GM23338 (cell line): ENCODE measurements around the gene MAD1L1. TPM values are rescaled to one million over a fixed set of nuclear protein-coding genes. Genes with fewer than 3 reads are reported as not detected.

Source experiments
- ATAC-seq: fragments of 200-7000 bp; cut with Tn5 transposase; 3 replicates; pipeline ENCODE4 v1.9.1; 2020
- DNase-seq: peaks from one replicate; pipeline ENCODE4 v3.0.0-alpha.2; 2015; ENCODE audit warnings: low spot score
- H2AFZ ChIP-seq: fragments of 200-600 bp; sonication (generic); 2 replicates; pipeline ENCODE4 v1.8.0; 2016; ENCODE audit warnings: antibody characterized with exemption, mild to moderate bottlenecking, moderate library complexity
- H3F3A ChIP-seq: fragments of 200-600 bp; sonication (generic); replicated peaks from 2 replicates; pipeline ENCODE4 v1.8.0; 2017; ENCODE audit warnings: antibody characterized with exemption, mixed run types, low read depth
- H3K27ac ChIP-seq: fragments of 200-600 bp; sonication (generic); 2 replicates; pipeline ENCODE4 v1.6.1; 2016; ENCODE audit warnings: low read depth
- H3K27me3 ChIP-seq: fragments of 200-600 bp; sonication (generic); 2 replicates; pipeline ENCODE4 v1.8.0; 2016; ENCODE audit warnings: mild to moderate bottlenecking, mixed run types, moderate library complexity; ENCODE audit not compliant: insufficient read depth
- H3K36me3 ChIP-seq: fragments of 200-600 bp; sonication (generic); 2 replicates; pipeline ENCODE4 v1.8.0; 2016; ENCODE audit warnings: mild to moderate bottlenecking; ENCODE audit not compliant: insufficient read depth
- H3K4me1 ChIP-seq: fragments of 200-600 bp; sonication (generic); 2 replicates; pipeline ENCODE4 v1.8.0; 2016; ENCODE audit warnings: mild to moderate bottlenecking, moderate library complexity; ENCODE audit not compliant: insufficient read depth
- H3K4me2 ChIP-seq: fragments of 200-600 bp; sonication (generic); 2 replicates; pipeline ENCODE4 v1.7.1; 2017; ENCODE audit warnings: mixed run types
- H3K4me3 ChIP-seq: fragments of 200-600 bp; sonication (generic); 2 replicates; pipeline ENCODE4 v1.6.1; 2016; ENCODE audit warnings: mixed run types
- H3K79me2 ChIP-seq: fragments of 200-600 bp; sonication (generic); replicated peaks from 2 replicates; pipeline ENCODE4 v1.8.0; 2017; ENCODE audit warnings: mild to moderate bottlenecking; ENCODE audit not compliant: insufficient read depth
- H3K9me2 ChIP-seq: fragments of 200-600 bp; sonication (generic); 2 replicates; pipeline ENCODE4 v1.8.0; 2017; ENCODE audit not compliant: insufficient read depth
- H4K20me1 ChIP-seq: fragments of 200-600 bp; sonication (generic); replicated peaks from 2 replicates; pipeline ENCODE4 v1.8.0; 2017; ENCODE audit warnings: mild to moderate bottlenecking; ENCODE audit not compliant: insufficient read depth
- H3K27ac Mint-ChIP-seq: 2 replicates; pipeline ENCODE4 v1.8.0; 2020; ENCODE audit warnings: inconsistent platforms, mild to moderate bottlenecking, moderate library complexity, mixed read lengths
- H3K27me3 Mint-ChIP-seq: 3 replicates; pipeline ENCODE4 v1.8.0; 2022; ENCODE audit warnings: low read depth, mild to moderate bottlenecking, moderate library complexity, mixed read lengths, inconsistent platforms; ENCODE audit not compliant: insufficient read depth, poor library complexity
- H3K36me3 Mint-ChIP-seq: 3 replicates; pipeline ENCODE4 v1.8.0; 2021; ENCODE audit warnings: low read depth, mild to moderate bottlenecking, inconsistent platforms, moderate library complexity, mixed read lengths
- H3K4me1 Mint-ChIP-seq: 3 replicates; pipeline ENCODE4 v1.8.0; 2020; ENCODE audit warnings: mild to moderate bottlenecking, inconsistent platforms, mixed read lengths
- H3K4me3 Mint-ChIP-seq: 3 replicates; pipeline ENCODE4 v1.8.0; 2021; ENCODE audit warnings: moderate library complexity, mild to moderate bottlenecking, inconsistent platforms, mixed read lengths
- H3K9me3 Mint-ChIP-seq: 3 replicates; pipeline ENCODE4 v1.8.0; 2020; ENCODE audit warnings: moderate library complexity, mild to moderate bottlenecking, inconsistent platforms, mixed read lengths
- CREB1 ChIP-seq: fragments of 250-450 bp; sonication (Bioruptor Pico); IDR thresholded peaks from 2 replicates; pipeline ENCODE4 v1.5.0; 2020; ENCODE audit warnings: low read depth, mild to moderate bottlenecking, moderate library complexity
- CTCF ChIP-seq, 2 experiments: fragments of 200-600 bp in 1 of 2; sonication (generic) in 1 of 2; conservative IDR thresholded peaks; 2 replicates each; pipeline versions ENCODE4 v1.5.1 to v1.6.1; 2016 to 2017; ENCODE audit warnings: antibody characterized with exemption in 2 of 2, low read depth in 2 of 2, mild to moderate bottlenecking in 2 of 2, moderate library complexity in 1 of 2
- ETS1 ChIP-seq: IDR thresholded peaks from 2 replicates; pipeline ENCODE4 v1.6.1; 2016; ENCODE audit warnings: antibody characterized with exemption
- EZH2 ChIP-seq: fragments of 200-600 bp; sonication (generic); IDR thresholded peaks from one replicate; pipeline ENCODE4 v1.8.0; 2017; ENCODE audit warnings: antibody characterized with exemption, mild to moderate bottlenecking, low read depth; ENCODE audit not compliant: unreplicated experiment
- EZH2phosphoT487 ChIP-seq: fragments of 200-600 bp; sonication (generic); IDR thresholded peaks from one replicate; pipeline ENCODE4 v1.8.1; 2018; ENCODE audit warnings: antibody characterized with exemption; ENCODE audit not compliant: unreplicated experiment
- JUNB ChIP-seq: IDR thresholded peaks from one replicate; pipeline ENCODE4 v1.6.1; 2016; ENCODE audit warnings: antibody characterized with exemption; ENCODE audit not compliant: unreplicated experiment
- NANOG ChIP-seq: IDR thresholded peaks from 2 replicates; pipeline ENCODE4 v1.6.1; 2016; ENCODE audit warnings: antibody characterized with exemption, borderline replicate concordance
- POLR2AphosphoS5 ChIP-seq: IDR thresholded peaks from 2 replicates; pipeline ENCODE4 v1.6.1; 2016; ENCODE audit warnings: antibody characterized with exemption, low read depth
- REST ChIP-seq: IDR thresholded peaks from one replicate; pipeline ENCODE4 v1.6.1; 2018; ENCODE audit warnings: antibody characterized with exemption; ENCODE audit not compliant: unreplicated experiment
- STAT1 ChIP-seq: IDR thresholded peaks from one replicate; pipeline ENCODE4 v1.6.1; 2016; ENCODE audit warnings: antibody characterized with exemption; ENCODE audit not compliant: unreplicated experiment
- ZNF114 ChIP-seq: fragments of 250-450 bp; sonication (Bioruptor Pico); IDR thresholded peaks from 2 replicates; pipeline ENCODE4 v1.5.0; 2020; ENCODE audit warnings: mild to moderate bottlenecking, moderate library complexity
- ZNF331 ChIP-seq: fragments of 250-450 bp; sonication (Bioruptor Pico); IDR thresholded peaks from 2 replicates; pipeline ENCODE4 v1.5.0; 2020; ENCODE audit warnings: low read depth, mild to moderate bottlenecking, moderate library complexity
- ZNF462 ChIP-seq: fragments of 250-450 bp; sonication (Bioruptor Pico); IDR thresholded peaks from 2 replicates; pipeline ENCODE4 v1.5.0; 2020; ENCODE audit warnings: mild to moderate bottlenecking, moderate library complexity
- polyA plus RNA-seq: library from polyadenylated mRNA; unstranded; fragments of >200 nt; fragmentation: Nextera tagmentation; extraction: Ambion mirVana; gene quantifications from 2 replicates; pipeline ENCODE4 v1.2.1, GENCODE V29; 2016
- total RNA-seq: library from RNA; depleted of rRNA; stranded (reverse); fragments of >200 nt; shearing (Covaris generic); gene quantifications from 2 replicates; pipeline ENCODE4 v1.2.3, GENCODE V29; 2014

The MAD1L1 gene
- total and polyA plus RNA-seq, 2 experiments from 2014 or later: 40.3 to 59.3 TPM

GRCh38 chr7:2082139-2082998 is 150.4 kb downstream of the MAD1L1 start:
- Mint-ChIP-seq H3K27me3 (peaks cover 12% of the 10 kb centered on the region), H3K36me3 (peaks cover 9% of the 10 kb centered on the region; the same call in 2 of the 3 replicates), H3K9me3 (no peaks in the 10 kb centered on the region), H3K4me3 (no peak overlapping the region), H3K27ac (peak overlapping the region; percentile 78), H3K4me1 (peaks cover 22% of the 10 kb centered on the region)
- no peaks in the 10 kb centered on the region for H3K27me3 ChIP-seq
- no peak overlapping the region for H2AFZ ChIP-seq
- H3K4me2 ChIP-seq: no peak overlapping the region
- TF ChIP-seq ETS1 (no peak), NANOG (no peak), ZNF462 (CRISPR knock-in tag) (no peak), CREB1 (no peak), POLR2AphosphoS5 (no peak), ZNF114 (CRISPR knock-in tag) (no peak), ZNF331 (CRISPR knock-in tag) (no peak), EZH2 (no peak), JUNB (no peak), CTCF (conservative IDR thresholded peaks at IDR 0.05; ENCODE audit: low read depth in 2 of 2) (no peak), STAT1 (no peak), REST (no peak), EZH2phosphoT487 (no peak)
- no peaks in the 10 kb centered on the region for H3F3A ChIP-seq
- H3K9me2 ChIP-seq: no peaks in the 10 kb centered on the region
- no peaks in the 10 kb centered on the region; the same call in 1 of the 2 replicates for H3K79me2 ChIP-seq
- H3K4me3 ChIP-seq: no peak overlapping the region
- H3K36me3 ChIP-seq: no peaks in the 10 kb centered on the region
- peak; percentile 40 for ATAC-seq
- H3K4me1 ChIP-seq: no peaks in the 10 kb centered on the region
- H4K20me1 ChIP-seq: no peaks in the 10 kb centered on the region; the same call in 1 of the 2 replicates
- H3K27ac ChIP-seq: 0 out of 2 replicates have a peak overlapping the region, but pooled peaks have one; percentile 74
- no peak for DNase-seq
